ENCODE results near the gene SCOC.

- TF ChIP-seq SP1 (IDR thresholded peaks at IDR 0.05; ENCODE audit: low read depth, low read length) (peak; percentile 84), EGR1 (IDR thresholded peaks at IDR 0.05; ENCODE audit: borderline replicate concordance in 1 of 2, low read depth in 2 of 2, low read length in 2 of 2) (peak in 1 of 2 experiments; percentile 84; a peak in 1 of 3 replicates), PAX5 (IDR thresholded peaks at IDR 0.05; ENCODE audit: borderline replicate concordance, low read depth, low read length) (no peak), REST (IDR thresholded peaks at IDR 0.05; ENCODE audit: low read depth, low read length) (no peak), TARDBP (IDR thresholded peaks at IDR 0.05; ENCODE audit: borderline replicate concordance) (no peak), ATF2 (IDR thresholded peaks at IDR 0.05; ENCODE audit: low read length) (no peak), POLR2A (IDR thresholded peaks at IDR 0.05; ENCODE audit: low read depth, low read length) (peak; percentile 89)
- TF ChIP-seq, protein P1, sequence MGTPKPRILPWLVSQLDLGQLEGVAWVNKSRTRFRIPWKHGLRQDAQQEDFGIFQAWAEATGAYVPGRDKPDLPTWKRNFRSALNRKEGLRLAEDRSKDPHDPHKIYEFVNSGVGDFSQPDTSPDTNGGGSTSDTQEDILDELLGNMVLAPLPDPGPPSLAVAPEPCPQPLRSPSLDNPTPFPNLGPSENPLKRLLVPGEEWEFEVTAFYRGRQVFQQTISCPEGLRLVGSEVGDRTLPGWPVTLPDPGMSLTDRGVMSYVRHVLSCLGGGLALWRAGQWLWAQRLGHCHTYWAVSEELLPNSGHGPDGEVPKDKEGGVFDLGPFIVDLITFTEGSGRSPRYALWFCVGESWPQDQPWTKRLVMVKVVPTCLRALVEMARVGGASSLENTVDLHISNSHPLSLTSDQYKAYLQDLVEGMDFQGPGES (IDR thresholded peaks at IDR 0.05): peak; percentile 76; the same call in 1 of the 2 replicates
These were observed at the start of gene SCOC for GRCh38 chr4:140373328-140374129.

Data from GM12878 (cell line).